ENCODE results near the gene DTL. TPM values are rescaled to one million over a fixed set of nuclear protein-coding genes. Genes with fewer than 3 reads are reported as not detected.

The DTL gene
- total RNA-seq, 4 donors from 2014 or later: 0.06 to 0.17 (median 0.17) TPM; not detected in 1

GRCh38 chr1:212106286-212106792 is 70.8 kb downstream of the DTL start:
- DNase-seq (ENCODE audit: extremely low spot score): no peak
- no peak for TF ChIP-seq EP300 (IDR thresholded peaks at IDR 0.05)
- WGBS: 61% methylated on average over 1 of the region's 1 CpG
- Histone ChIP-seq H3K36me3 (no peaks in the 10 kb centered on the region), H3K4me3 (no peak overlapping the region), H3K4me1 (peaks cover 0 to 24% (median 20%) of the 10 kb centered on the region in 4 donors), H3K27ac (replicated peaks in 1 of 4) (no peak overlapping the region), H3K27me3 (no peaks in the 10 kb centered on the region), H3K9me3 (no peaks in the 10 kb centered on the region)
- intact Hi-C loops (cut with DNase I): no loop called here

- H3K27me3 ChIP-seq: no peaks in the 10 kb centered on the region
- no peak for TF ChIP-seq POLR2AphosphoS5 (IDR thresholded peaks at IDR 0.05)
- TF ChIP-seq CTCF (IDR thresholded peaks at IDR 0.05): no peak
- no peak for TF ChIP-seq POLR2A (IDR thresholded peaks at IDR 0.05; ENCODE audit: low read depth)
- TF ChIP-seq EP300 (IDR thresholded peaks at IDR 0.05): no peak
- no peak overlapping the region for H3K27ac ChIP-seq (replicated peaks in 1 of 4)
- peaks cover 0 to 24% (median 20%) of the 10 kb centered on the region in 4 donors for H3K4me1 ChIP-seq
- no peak overlapping the region for H3K4me3 ChIP-seq
- no peak for DNase-seq (ENCODE audit: extremely low spot score)
- 81% methylated on average over 3 of the region's 3 CpGs for WGBS
- no peaks in the 10 kb centered on the region for H3K36me3 ChIP-seq
- no peaks in the 10 kb centered on the region for H3K9me3 ChIP-seq
- intact Hi-C loops (cut with DNase I): no loop called here
These were observed 71.9 kb downstream of the DTL start for GRCh38 chr1:212107481-212107880.

- intact Hi-C loops (cut with DNase I): no loop called here
- no peaks in the 10 kb centered on the region for H3K27me3 ChIP-seq
- no peaks in the 10 kb centered on the region for H3K36me3 ChIP-seq
- peaks cover 0 to 24% (median 20%) of the 10 kb centered on the region in 4 donors for H3K4me1 ChIP-seq
- 94% methylated on average over 1 of the region's 1 CpG for WGBS
- DNase-seq (ENCODE audit: extremely low spot score): no peak
- H3K4me3 ChIP-seq: no peak overlapping the region
- H3K27ac ChIP-seq (replicated peaks in 1 of 4): no peak overlapping the region
- H3K9me3 ChIP-seq: no peaks in the 10 kb centered on the region
- TF ChIP-seq POLR2A (IDR thresholded peaks at IDR 0.05; ENCODE audit: low read depth) (no peak), POLR2AphosphoS5 (IDR thresholded peaks at IDR 0.05) (no peak)
These were observed 72.6 kb downstream of the DTL start for GRCh38 chr1:212108187-212108586.

- no peak for TF ChIP-seq CTCF (IDR thresholded peaks at IDR 0.05)
- TF ChIP-seq EP300 (IDR thresholded peaks at IDR 0.05): no peak
- no peak for TF ChIP-seq POLR2A (IDR thresholded peaks at IDR 0.05; ENCODE audit: low read depth)
- TF ChIP-seq POLR2AphosphoS5 (IDR thresholded peaks at IDR 0.05): no peak
- peaks cover 0 to 24% (median 20%) of the 10 kb centered on the region in 4 donors for H3K4me1 ChIP-seq
- no peak for DNase-seq (ENCODE audit: extremely low spot score)
- no peak overlapping the region for H3K27ac ChIP-seq (replicated peaks in 1 of 4)
- H3K36me3 ChIP-seq: no peaks in the 10 kb centered on the region
- 93% methylated on average over 2 of the region's 2 CpGs for WGBS
- H3K27me3 ChIP-seq: no peaks in the 10 kb centered on the region
- H3K9me3 ChIP-seq: no peaks in the 10 kb centered on the region
- H3K4me3 ChIP-seq: no peak overlapping the region
- intact Hi-C loops (cut with DNase I): no loop called here
These were observed 73.4 kb downstream of the DTL start for GRCh38 chr1:212108981-212109380.

GRCh38 chr1:212109728-212110127 is 74.2 kb downstream of the DTL start:
- H3K36me3 ChIP-seq: no peaks in the 10 kb centered on the region
- H3K27ac ChIP-seq (replicated peaks in 1 of 4): no peak overlapping the region
- intact Hi-C loops (cut with DNase I): no loop called here
- WGBS: 67% methylated on average over 6 of the region's 6 CpGs
- H3K4me3 ChIP-seq: no peak overlapping the region
- TF ChIP-seq EP300 (IDR thresholded peaks at IDR 0.05) (no peak), POLR2AphosphoS5 (IDR thresholded peaks at IDR 0.05) (no peak), POLR2A (IDR thresholded peaks at IDR 0.05; ENCODE audit: low read depth) (no peak), CTCF (IDR thresholded peaks at IDR 0.05) (no peak)
- DNase-seq (ENCODE audit: extremely low spot score): no peak
- H3K9me3 ChIP-seq: no peaks in the 10 kb centered on the region
- no peaks in the 10 kb centered on the region for H3K27me3 ChIP-seq
- peaks cover 0 to 20% (median 16%) of the 10 kb centered on the region in 4 donors for H3K4me1 ChIP-seq

- Histone ChIP-seq H3K27me3 (no peaks in the 10 kb centered on the region), H3K4me1 (peaks cover 0 to 16% (median 13%) of the 10 kb centered on the region in 4 donors), H3K9me3 (no peaks in the 10 kb centered on the region), H3K36me3 (no peaks in the 10 kb centered on the region), H3K4me3 (no peak overlapping the region), H3K27ac (replicated peaks in 1 of 4) (no peak overlapping the region)
- WGBS: 18% methylated on average over 2 of the region's 2 CpGs
- no peak for DNase-seq (ENCODE audit: extremely low spot score)
- TF ChIP-seq POLR2AphosphoS5 (IDR thresholded peaks at IDR 0.05) (peak; percentile 10 to 29), CTCF (IDR thresholded peaks at IDR 0.05) (peak in 2 of 3 experiments; percentile 14 to 43), EP300 (IDR thresholded peaks at IDR 0.05) (no peak), POLR2A (IDR thresholded peaks at IDR 0.05; ENCODE audit: low read depth) (no peak)
- intact Hi-C loops (cut with DNase I): no loop called here
These were observed 75.1 kb downstream of the DTL start for GRCh38 chr1:212110617-212111016.
